PFSK-1 (cell line): ENCODE measurements around the gene GLCE.

ENCODE experiments used
- FOXP2 ChIP-seq: optimal IDR thresholded peaks from 2 replicates; pipeline ENCODE3; 2011; ENCODE audit warnings: borderline replicate concordance, control low read depth, inconsistent platforms; ENCODE audit not compliant: insufficient read depth; ENCODE audit errors: extremely low read length, extremely low read depth
- POLR2AphosphoS5 ChIP-seq: IDR thresholded peaks from 2 replicates; pipeline ENCODE4 v1.6.1; 2012; ENCODE audit warnings: low read depth, mild to moderate bottlenecking, control low read depth, low read length, moderate library complexity
- REST ChIP-seq, 2 experiments: IDR thresholded peaks; 2 replicates each; pipeline versions ENCODE4 v1.6.1 to v1.8.0; 2011 to 2012; ENCODE audit warnings: low read depth in 2 of 2, low read length in 2 of 2, control low read depth in 1 of 2, inconsistent platforms in 1 of 2, mild to moderate bottlenecking in 1 of 2, moderate library complexity in 1 of 2; ENCODE audit not compliant: insufficient read depth in 1 of 2
- SIN3A ChIP-seq: IDR thresholded peaks from 2 replicates; pipeline ENCODE4 v1.6.1; 2012; ENCODE audit warnings: mild to moderate bottlenecking, low read length, moderate library complexity, borderline replicate concordance; ENCODE audit not compliant: insufficient read depth
- TAF1 ChIP-seq: IDR thresholded peaks from 2 replicates; pipeline ENCODE4 v1.6.1; 2012; ENCODE audit warnings: low read length, control low read depth, borderline replicate concordance; ENCODE audit not compliant: insufficient read depth

The GLCE gene

GRCh38 chr15:69296606-69297005 lies 136.2 kb downstream of the GLCE start:
- TF ChIP-seq TAF1 (no peak), SIN3A (no peak), POLR2AphosphoS5 (no peak), REST (IDR thresholded peaks at IDR 0.05; ENCODE audit: insufficient read depth in 1 of 2, low read depth in 2 of 2, low read length in 2 of 2) (no peak), FOXP2 (no peak)

- no peak for TF ChIP-seq TAF1
- no peak for TF ChIP-seq SIN3A
- TF ChIP-seq FOXP2 = no peak
- no peak for TF ChIP-seq REST (IDR thresholded peaks at IDR 0.05; ENCODE audit: insufficient read depth in 1 of 2, low read depth in 2 of 2, low read length in 2 of 2)
- no peak for TF ChIP-seq POLR2AphosphoS5
Observed at GRCh38 chr15:69297642-69298353, 137.4 kb downstream of the GLCE start.

GRCh38 chr15:69298354-69298696 lies 137.9 kb downstream of the GLCE start:
- TF ChIP-seq SIN3A (no peak), FOXP2 (no peak), TAF1 (no peak), POLR2AphosphoS5 (no peak), REST (IDR thresholded peaks at IDR 0.05; ENCODE audit: insufficient read depth in 1 of 2, low read depth in 2 of 2, low read length in 2 of 2) (no peak)

DNA sequence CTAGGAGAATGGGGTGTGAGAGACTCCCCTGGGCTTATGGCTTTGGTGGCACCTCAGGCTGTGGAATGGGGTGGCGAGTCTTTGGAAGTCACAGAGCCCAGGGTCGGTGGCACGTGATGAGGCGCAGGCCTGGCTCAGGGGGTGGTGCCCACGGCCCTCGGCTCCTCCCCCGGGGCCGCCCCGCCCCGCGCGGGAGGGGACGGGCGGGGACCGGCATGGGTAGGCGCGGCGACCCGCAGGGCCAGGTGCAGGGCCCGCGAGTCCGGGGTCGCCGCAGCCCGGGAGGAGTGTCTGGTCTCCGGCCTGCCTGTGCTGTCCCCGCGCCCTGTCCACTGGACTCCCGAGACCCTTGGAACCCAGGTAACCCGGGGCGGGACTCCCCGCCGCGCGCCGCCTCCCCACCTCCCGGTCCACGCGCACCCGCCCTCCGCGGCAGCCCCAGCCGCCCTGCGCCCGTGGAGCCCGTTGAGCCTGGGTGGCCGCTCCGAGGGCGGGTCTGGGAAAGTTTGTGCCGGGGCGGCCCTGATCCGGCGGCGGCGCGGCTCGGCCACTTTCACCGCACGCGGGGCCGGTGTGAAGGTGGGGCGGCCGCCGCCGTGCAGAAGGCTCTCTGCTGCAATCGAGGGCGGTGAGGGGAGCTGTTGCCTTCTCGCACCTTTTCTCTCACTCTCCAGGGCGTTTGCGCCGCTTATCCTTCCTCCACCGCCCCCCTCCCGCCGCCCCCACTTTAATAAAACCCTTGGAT lies 138.4 kb downstream of the GLCE start, which contains the start of gene PAQR5:
TSS of gene PAQR5 (plus strand) at position 216 of the 745 bp plus-strand sequence. CDS start 61,169 bp downstream, outside the sequence.
- TF ChIP-seq SIN3A (no peak), FOXP2 (no peak), POLR2AphosphoS5 (no peak), TAF1 (no peak), REST (IDR thresholded peaks at IDR 0.05; ENCODE audit: insufficient read depth in 1 of 2, low read depth in 2 of 2, low read length in 2 of 2) (no peak)
